Stimulated activated CD4-positive, alpha-beta T cell treated with anti-CD3 and anti-CD28 coated beads, Interleukin-4, amount 100 ng/mL, for 48 hours (primary cell): ENCODE data around the gene TMEM120A.

Experiments used
- DNase-seq, 2 donors: peaks; one replicate each; pipeline ENCODE4 v3.0.0-alpha.2; 2020; ENCODE audit warnings: low read depth in 2 of 2

Gene TMEM120A

DNA sequence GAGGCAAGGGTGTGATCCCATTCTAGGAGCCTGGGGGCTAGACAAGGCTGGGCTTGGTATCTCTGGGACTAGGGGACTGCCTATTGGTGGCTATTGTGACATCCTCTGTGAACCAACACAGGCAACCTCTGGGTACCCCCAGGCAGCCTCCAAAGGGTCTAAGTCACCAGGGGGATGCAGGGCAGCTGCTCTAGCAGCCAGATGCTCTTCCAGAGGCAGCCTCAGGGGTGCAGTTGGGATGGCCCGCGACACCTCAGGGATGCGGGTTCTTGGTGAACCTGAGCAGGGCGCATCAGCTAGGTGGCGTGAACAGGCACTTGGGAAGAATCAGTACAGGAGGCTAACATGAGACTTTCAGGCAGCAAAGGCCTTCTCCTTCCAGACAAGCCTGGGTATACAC lies 1.6 kb upstream of the TMEM120A start:
- DNase-seq: no peak

GRCh38 chr7:75995052-75995471 lies 667 bp upstream of the TMEM120A start:
- no peak for DNase-seq

DNA sequence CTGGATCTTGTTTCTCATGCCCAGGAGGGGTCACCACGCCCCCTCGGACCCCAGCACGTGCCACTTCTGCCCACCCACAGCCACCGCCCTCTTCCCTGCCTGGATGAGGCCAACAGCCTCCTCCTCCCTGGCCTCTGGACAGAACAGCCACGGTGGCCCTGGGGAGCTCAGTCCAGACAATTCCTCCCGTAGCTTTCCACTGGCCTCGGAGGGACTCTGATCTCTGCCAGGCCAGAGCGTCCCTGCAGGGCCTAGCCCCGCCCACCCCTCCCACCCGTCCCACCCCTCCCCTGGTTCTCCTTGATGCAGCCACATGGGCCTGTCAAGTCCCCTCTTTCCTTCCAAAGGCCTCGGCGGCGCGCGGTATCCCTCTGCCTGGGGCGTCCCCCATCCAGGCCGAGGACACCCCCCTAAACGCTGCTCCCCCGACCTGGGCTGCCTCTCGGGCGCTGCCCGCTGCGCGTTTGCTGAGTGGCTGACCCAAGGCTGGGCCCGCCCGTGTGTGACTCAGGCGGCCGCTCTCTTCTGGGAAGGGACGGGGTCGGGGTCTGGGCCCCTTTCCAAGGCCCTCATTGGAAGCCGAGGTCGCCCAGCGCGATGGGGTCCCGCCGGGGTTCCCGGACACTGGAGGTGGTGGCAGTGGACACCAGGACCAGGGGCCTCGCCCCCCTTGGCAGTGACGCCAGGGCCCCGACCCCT lies 557 bp downstream of the TMEM120A start:
- no peak for DNase-seq

GRCh38 chr7:75992083-75992755 lies 2.2 kb downstream of the TMEM120A start:
- DNase-seq: no peak

DNA sequence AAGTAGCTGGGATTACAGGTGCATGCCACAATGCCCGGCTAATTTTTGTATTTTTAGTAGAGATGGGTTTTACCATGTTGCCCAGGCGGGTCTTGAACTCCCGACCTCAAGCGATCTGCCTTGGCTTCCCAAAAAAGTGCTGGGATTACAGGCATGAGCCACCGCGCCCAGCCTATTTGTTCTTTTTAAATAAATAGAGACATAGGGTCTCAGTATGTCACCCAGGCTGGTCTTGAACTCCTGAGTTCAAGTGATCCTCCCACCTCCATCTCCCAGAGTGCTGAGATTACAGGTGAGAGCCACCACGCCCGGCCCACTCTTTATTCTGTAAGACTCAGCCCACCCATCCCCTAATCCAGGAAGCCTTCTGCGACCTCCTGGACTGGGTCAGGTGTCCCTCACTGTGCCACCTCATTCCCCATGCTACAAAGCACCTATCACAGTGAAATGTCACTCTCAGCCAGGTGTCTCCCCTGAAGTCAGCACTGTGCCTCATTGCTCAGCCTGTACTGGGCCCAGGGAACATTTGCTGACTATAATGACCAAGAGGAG lies 2.8 kb downstream of the TMEM120A start:
- no peak for DNase-seq

- no peak for DNase-seq
Measured at GRCh38 chr7:75989500-75990388, 4.7 kb downstream of the TMEM120A start.

DNA sequence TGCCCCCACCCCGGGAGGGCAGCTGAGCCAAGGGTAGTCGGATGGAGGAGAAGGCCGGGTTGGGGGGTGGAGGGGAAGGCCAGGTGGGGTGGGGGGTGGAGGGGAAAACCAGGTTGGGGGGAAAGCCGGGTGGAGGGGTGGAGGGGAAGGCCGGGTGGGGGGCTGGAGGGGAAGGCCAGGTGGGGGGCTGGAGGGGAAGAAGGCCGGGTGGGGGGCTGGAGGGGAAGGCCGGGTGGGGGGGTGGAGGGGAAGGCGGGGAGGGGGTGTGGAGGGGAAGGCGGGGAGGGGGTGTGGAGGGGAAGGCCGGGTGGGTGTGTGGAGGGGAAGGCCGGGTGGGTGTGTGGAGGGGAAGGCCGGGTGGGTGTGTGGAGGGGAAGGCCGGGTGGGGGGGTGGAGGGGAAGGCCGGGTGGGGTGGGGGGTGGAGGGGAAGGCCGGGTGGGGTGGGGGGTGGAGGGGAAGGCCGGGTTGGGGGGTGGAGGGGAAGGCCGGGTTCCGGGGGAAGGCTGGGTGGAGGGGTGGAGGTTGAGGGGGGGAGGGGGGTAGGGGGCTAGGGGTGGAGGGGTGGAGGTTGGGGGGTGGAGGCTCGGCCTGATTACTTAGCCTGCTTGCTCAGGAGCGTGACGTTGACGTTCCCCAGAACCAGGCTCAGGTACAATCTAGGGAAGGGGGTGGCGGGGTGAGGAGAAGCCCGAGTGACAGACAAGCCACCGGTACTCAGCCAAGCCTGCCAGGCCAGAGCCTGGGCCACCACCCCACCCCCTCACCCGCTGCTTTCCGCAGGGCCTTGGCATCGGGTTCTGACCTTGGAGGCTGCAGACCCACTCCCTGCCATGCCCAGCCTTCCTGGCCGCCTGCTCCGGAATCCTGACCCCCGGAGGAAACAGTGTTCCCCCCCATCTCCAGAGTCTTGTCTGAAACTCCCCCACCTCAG lies 5.6 kb downstream of the TMEM120A start:
- no peak for DNase-seq

DNA sequence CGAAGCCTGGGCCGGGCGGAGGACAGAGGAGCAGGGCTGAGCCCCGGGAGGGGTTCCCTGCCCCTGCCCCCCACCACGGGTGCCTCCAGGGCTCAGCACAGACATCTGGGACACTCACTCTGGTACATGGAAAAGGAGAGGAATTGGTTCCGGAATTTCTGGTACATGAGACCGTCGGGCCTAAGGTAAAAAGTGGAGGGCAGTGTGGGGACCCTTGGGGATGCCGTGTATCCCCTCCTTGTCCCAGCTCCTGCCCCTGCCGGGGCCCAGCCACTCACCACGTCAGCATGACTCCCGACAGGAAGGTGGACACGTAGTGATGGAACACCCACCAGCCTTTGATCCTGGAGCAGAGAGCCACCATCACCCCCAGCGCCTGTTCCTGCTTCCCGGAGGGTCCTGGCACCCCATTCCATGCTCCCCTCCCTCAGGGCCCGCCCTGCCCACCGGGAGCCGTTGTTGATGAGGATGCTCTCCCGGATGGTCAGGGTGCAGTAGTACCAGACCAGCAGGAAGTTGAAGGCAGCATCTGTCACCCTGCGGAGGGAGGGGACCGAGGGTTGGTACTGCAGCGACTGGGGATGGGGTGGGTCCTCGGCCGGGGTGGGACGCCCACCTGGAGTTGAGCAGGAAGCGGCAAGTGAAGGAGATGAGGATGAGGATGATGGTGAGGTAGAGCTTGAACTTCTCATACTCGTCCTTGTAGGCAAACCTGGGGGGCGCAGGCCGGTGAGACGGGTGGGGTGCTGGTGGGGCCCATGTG lies 6.4 kb downstream of the TMEM120A start:
- DNase-seq: no peak

DNA sequence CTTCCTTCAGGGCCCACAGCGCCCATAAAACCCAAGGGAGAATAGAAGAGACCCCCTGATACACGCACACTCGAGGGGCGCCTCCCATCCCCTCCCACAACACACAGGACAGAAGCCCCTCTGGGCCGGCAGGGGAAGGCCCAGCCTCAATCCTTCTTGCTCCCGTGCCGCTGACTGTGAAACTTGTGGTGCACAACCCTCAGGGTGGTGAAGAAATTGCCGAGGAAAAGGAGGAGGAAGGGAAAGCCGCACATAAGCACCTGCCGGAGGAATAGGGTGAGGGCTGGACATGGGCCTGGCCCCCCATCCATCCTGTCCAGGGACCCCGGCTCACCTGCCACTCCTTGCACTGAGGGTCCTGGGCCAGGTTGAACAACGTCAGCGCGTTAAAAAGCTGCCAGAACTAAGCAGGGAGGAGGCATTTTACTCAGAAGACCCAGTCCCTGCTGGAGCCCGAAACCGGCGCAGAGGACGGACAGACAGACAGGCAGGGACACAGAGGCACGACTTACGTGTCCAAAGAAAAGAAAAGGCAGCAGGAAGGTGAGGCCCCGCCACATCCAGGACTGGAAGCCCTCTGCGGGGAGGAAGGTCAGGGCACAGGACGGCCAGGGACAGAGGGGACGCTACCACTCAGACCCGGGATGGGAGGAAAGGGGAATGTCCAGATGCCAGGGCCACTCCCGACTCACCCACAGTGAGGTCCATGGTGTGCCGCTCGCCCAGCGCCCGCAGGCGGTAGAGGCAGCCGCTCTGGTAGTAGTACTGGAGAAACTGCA lies 7.2 kb downstream of the TMEM120A start:
- no peak for DNase-seq

DNA sequence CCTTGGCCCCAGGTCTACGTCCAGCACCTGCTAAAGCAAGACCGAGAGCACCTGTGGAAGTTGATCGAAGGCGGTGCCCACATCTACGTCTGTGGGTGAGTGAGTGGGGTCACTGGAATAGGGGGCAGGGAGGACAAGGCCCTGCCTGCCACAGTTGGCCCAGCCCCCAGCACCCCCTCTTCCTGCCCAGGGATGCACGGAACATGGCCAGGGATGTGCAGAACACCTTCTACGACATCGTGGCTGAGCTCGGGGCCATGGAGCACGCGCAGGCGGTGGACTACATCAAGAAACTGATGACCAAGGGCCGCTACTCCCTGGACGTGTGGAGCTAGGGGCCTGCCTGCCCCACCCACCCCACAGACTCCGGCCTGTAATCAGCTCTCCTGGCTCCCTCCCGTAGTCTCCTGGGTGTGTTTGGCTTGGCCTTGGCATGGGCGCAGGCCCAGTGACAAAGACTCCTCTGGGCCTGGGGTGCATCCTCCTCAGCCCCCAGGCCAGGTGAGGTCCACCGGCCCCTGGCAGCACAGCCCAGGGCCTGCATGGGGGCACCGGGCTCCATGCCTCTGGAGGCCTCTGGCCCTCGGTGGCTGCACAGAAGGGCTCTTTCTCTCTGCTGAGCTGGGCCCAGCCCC lies 8.1 kb downstream of the TMEM120A start:
- DNase-seq: no peak

- no peak for DNase-seq
Measured at GRCh38 chr7:75985518-75986146, 8.8 kb downstream of the TMEM120A start.

GRCh38 chr7:75985009-75985517 lies 9.3 kb downstream of the TMEM120A start:
- DNase-seq: no peak

GRCh38 chr7:75984130-75985008 lies 10.0 kb downstream of the TMEM120A start:
- no peak for DNase-seq

DNA sequence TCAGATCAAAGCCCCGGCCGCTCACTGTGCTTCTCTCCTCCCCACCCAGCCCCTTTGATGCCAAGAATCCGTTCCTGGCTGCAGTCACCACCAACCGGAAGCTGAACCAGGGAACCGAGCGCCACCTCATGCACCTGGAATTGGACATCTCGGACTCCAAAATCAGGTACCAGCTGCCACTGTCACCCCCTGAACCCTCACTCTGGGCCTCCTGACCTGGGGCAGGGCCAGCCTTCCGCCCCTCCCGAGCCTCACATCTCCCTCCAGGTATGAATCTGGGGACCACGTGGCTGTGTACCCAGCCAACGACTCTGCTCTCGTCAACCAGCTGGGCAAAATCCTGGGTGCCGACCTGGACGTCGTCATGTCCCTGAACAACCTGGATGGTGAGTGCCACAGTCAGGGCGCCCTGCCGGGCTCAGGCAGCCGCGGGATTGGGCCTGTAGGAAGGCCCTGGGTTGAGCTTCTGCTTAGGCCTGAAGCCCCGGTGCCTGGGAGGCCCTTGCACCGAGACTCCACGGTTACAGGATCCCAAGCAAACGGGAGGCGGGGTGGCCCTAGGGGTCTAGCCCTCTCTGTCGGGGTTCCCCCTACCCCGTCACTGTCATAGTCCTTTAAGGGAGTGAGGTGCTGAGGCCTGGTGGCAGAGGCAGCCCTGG lies 10.8 kb downstream of the TMEM120A start:
- no peak for DNase-seq

GRCh38 chr7:75982306-75983064 lies 11.9 kb downstream of the TMEM120A start:
- DNase-seq: no peak
